ENCODE measurements around the gene MORN5.
A peak's percentile ranks its signal among the peaks of the same experiment; 100 is the strongest.

Gene MORN5

DNA sequence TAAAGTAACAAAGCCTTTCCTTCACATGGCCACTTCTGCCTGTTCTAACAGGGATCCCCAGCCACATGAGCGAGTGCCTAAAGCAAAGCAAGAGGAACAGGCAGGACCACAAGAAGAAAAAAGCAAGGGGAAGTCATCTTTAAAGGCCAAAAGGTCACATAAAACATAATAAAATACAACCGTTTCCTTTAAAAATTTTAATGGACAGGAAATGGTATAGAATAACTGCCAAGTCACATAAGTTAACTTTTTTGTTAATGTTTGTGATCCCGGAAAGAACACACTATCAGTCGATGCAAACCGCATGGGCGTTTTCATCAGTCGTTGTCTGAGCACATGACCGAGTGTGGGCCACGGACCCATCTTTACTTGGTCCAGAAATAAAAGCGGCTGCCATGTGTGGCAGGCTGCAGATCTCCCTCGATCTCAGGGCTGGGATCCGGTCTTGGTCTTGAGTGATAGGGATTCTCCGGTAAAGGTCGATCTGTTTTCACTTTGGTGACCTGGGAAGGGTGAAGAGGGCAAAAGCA, 15.8 kb upstream of the MORN5 start (continued):
- TF ChIP-seq, protein P1, sequence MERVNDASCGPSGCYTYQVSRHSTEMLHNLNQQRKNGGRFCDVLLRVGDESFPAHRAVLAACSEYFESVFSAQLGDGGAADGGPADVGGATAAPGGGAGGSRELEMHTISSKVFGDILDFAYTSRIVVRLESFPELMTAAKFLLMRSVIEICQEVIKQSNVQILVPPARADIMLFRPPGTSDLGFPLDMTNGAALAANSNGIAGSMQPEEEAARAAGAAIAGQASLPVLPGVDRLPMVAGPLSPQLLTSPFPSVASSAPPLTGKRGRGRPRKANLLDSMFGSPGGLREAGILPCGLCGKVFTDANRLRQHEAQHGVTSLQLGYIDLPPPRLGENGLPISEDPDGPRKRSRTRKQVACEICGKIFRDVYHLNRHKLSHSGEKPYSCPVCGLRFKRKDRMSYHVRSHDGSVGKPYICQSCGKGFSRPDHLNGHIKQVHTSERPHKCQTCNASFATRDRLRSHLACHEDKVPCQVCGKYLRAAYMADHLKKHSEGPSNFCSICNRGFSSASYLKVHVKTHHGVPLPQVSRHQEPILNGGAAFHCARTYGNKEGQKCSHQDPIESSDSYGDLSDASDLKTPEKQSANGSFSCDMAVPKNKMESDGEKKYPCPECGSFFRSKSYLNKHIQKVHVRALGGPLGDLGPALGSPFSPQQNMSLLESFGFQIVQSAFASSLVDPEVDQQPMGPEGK (CRISPR knock-in tag; IDR thresholded peaks at IDR 0.05; ENCODE audit: borderline replicate concordance) = no peak
- TF ChIP-seq RARB (CRISPR knock-in tag; IDR thresholded peaks at IDR 0.05) = no peak
- TF ChIP-seq ESRRG (CRISPR knock-in tag; IDR thresholded peaks at IDR 0.05) = no peak
- TF ChIP-seq ZC3H10 (CRISPR knock-in tag; IDR thresholded peaks at IDR 0.05) = no peak
- no peak for TF ChIP-seq ZNF70 (CRISPR knock-in tag; IDR thresholded peaks at IDR 0.05)
- no peak for TF ChIP-seq CSDC2 (CRISPR knock-in tag; IDR thresholded peaks at IDR 0.05)

- TF ChIP-seq ISL1 (CRISPR knock-in tag; IDR thresholded peaks at IDR 0.05) = no peak
- no peak for TF ChIP-seq GLIS3 (CRISPR knock-in tag; IDR thresholded peaks at IDR 0.05)
- TF ChIP-seq ARNTL (CRISPR knock-in tag; IDR thresholded peaks at IDR 0.05; ENCODE audit: borderline replicate concordance, low read depth) = no peak
- TF ChIP-seq, protein P2, sequence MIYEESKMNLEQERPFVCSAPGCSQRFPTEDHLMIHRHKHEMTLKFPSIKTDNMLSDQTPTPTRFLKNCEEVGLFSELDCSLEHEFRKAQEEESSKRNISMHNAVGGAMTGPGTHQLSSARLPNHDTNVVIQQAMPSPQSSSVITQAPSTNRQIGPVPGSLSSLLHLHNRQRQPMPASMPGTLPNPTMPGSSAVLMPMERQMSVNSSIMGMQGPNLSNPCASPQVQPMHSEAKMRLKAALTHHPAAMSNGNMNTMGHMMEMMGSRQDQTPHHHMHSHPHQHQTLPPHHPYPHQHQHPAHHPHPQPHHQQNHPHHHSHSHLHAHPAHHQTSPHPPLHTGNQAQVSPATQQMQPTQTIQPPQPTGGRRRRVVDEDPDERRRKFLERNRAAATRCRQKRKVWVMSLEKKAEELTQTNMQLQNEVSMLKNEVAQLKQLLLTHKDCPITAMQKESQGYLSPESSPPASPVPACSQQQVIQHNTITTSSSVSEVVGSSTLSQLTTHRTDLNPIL (CRISPR knock-in tag; IDR thresholded peaks at IDR 0.05; ENCODE audit: low read depth) = no peak
- ATAC-seq = peak; percentile 77
These were observed 14.7 kb upstream of the MORN5 start for GRCh38 chr9:122144836-122145591.

- no peak for ATAC-seq
- TF ChIP-seq PPARA (CRISPR knock-in tag; IDR thresholded peaks at IDR 0.05; ENCODE audit: borderline replicate concordance) (no peak), ZFP30 (CRISPR knock-in tag; IDR thresholded peaks at IDR 0.05) (no peak), CSRNP3 (CRISPR knock-in tag; IDR thresholded peaks at IDR 0.05) (no peak), TSHZ2 (CRISPR knock-in tag; IDR thresholded peaks at IDR 0.05) (no peak), SNAI2 (CRISPR knock-in tag; IDR thresholded peaks at IDR 0.05) (no peak), BACH2 (CRISPR knock-in tag; IDR thresholded peaks at IDR 0.05; ENCODE audit: borderline replicate concordance) (no peak), CSDC2 (CRISPR knock-in tag; IDR thresholded peaks at IDR 0.05) (no peak), TOX (CRISPR knock-in tag; IDR thresholded peaks at IDR 0.05; ENCODE audit: borderline replicate concordance) (no peak), ARNTL (CRISPR knock-in tag; IDR thresholded peaks at IDR 0.05; ENCODE audit: borderline replicate concordance, low read depth) (no peak), ISL1 (CRISPR knock-in tag; IDR thresholded peaks at IDR 0.05) (no peak)
These were observed 14.2 kb upstream of the MORN5 start for GRCh38 chr9:122145592-122145863.

GRCh38 chr9:122151267-122151828, 8.4 kb upstream of the MORN5 start:
- TF ChIP-seq, protein P3, sequence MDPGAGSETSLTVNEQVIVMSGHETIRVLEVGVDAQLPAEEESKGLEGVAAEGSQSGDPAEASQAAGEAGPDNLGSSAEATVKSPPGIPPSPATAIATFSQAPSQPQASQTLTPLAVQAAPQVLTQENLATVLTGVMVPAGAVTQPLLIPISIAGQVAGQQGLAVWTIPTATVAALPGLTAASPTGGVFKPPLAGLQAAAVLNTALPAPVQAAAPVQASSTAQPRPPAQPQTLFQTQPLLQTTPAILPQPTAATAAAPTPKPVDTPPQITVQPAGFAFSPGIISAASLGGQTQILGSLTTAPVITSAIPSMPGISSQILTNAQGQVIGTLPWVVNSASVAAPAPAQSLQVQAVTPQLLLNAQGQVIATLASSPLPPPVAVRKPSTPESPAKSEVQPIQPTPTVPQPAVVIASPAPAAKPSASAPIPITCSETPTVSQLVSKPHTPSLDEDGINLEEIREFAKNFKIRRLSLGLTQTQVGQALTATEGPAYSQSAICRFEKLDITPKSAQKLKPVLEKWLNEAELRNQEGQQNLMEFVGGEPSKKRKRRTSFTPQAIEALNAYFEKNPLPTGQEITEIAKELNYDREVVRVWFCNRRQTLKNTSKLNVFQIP (CRISPR knock-in tag; IDR thresholded peaks at IDR 0.05; ENCODE audit: borderline replicate concordance, low read depth) = no peak
- TF ChIP-seq PPARA (CRISPR knock-in tag; IDR thresholded peaks at IDR 0.05; ENCODE audit: borderline replicate concordance) (no peak), ZFP3 (CRISPR knock-in tag; IDR thresholded peaks at IDR 0.05) (no peak), OSR1 (CRISPR knock-in tag; IDR thresholded peaks at IDR 0.05) (no peak), ZNF70 (CRISPR knock-in tag; IDR thresholded peaks at IDR 0.05) (no peak), ZC3H10 (CRISPR knock-in tag; IDR thresholded peaks at IDR 0.05) (no peak), SNAI2 (CRISPR knock-in tag; IDR thresholded peaks at IDR 0.05) (no peak), BACH2 (CRISPR knock-in tag; IDR thresholded peaks at IDR 0.05; ENCODE audit: borderline replicate concordance) (no peak), ZNF8 (CRISPR knock-in tag; IDR thresholded peaks at IDR 0.05) (no peak)
- no peak for ATAC-seq

Measured in SK-N-SH treated with all-trans-retinoic acid at 6 μM for 48 hours (cell line).